Activated CD8-positive, alpha-beta memory T cell treated with anti-CD3 and anti-CD28 coated beads for 48 hours (primary cell): ENCODE results near the gene MARK4.
"Not testable (repeated sequence)": the region's sequence is repeated elsewhere in the genome, so short reads cannot be mapped to it uniquely, and the experiment has no call there.

Experiments
- DNase-seq, 3 experiments: peaks; one replicate each; pipeline ENCODE4 v3.0.0-alpha.2; 2020; ENCODE audit warnings: low read depth in 2 of 3, low spot score in 2 of 3

The MARK4 gene

DNA sequence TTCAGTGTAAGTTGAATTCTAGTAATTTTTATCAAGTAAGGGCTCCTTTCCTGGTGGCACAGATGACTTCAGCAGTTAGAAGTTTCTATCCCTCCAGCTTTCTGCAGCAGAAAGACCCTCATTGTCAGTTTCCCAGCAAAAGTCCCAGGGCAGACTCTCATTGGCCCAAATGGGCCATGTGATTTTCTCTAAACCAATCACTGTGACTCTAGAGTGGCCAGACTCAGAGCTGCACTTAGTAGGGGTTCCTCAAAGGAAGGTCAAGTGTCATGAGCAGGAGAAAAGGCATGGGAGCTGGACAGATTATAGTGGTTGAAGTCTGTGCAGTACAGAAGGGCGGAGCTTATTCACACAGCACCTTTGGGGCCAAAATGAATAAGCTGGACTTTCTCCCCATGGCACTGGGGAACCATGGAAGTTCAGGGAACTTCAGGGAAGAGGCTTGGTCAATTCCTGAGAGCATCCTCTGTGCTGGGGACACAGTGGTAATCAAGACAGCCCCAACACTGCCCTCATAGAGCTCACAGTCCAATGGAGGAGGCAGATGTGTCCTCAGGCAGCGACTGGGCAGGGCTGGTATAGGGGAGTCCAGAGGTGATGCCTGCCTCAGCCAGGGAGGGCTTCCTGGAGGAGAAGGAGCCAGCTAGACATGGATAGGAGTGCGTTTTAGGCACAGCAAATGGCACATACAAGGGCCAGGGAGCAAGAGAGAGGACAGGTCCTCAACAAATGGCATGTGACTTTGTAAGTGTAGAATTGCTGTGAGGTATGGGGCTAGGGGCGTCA is 53.3 kb downstream of the MARK4 start:
- no peak for DNase-seq

GRCh38 chr19:45305007-45305406 is 53.9 kb downstream of the MARK4 start:
- no peak for DNase-seq

DNA sequence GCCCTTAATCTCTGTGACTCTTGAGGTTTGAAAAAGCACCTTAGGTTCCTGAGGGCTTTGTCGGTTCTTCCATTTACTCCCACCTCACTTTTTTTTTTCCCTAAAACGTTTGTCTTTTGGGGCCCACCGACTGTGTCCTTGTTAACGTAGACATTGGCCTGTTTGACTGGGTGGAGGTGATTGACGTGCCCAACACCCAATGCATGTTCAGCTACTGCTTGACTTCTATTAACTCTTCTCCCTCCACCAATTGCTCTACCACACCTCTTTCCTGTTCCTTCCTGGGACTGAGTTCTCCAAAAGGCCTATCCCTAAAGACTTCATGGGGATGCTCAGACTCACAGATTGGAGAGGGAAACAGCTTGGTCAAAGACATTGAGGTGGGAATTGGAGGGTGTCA is 54.4 kb downstream of the MARK4 start:
- no peak for DNase-seq

DNA sequence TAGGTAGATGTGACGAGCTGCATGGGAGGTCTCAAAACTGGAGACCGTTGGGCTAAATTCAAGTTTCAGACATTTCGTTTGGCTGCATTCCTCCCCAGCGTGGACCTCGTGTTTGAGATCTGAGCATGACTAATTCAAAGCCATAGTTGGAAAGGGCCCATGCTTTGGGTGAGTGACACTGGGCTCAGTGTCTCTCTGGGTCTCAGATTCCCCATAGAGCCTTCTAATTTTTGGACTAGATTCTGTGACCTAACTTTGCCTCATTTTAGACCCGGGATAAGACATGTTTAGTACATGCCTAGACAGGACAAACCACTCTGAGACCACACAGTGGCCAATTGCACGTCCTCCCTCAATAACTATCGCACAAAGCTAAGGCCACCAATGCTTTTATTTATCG is 55.0 kb downstream of the MARK4 start:
- DNase-seq, result no peak

- DNase-seq, result no peak
These were observed 55.5 kb downstream of the MARK4 start for GRCh38 chr19:45306518-45307027.

- DNase-seq, result no peak
These were observed 56.3 kb downstream of the MARK4 start for GRCh38 chr19:45307361-45307760.

- DNase-seq, result not testable (repeated sequence)
These were observed 58.3 kb downstream of the MARK4 start for GRCh38 chr19:45309322-45309721.

- DNase-seq, result no peak
These were observed 60.5 kb downstream of the MARK4 start for GRCh38 chr19:45311621-45312020.

- not testable (repeated sequence) for DNase-seq
These were observed 61.2 kb downstream of the MARK4 start for GRCh38 chr19:45312285-45312684.

- DNase-seq, result no peak
These were observed 63.7 kb downstream of the MARK4 start for GRCh38 chr19:45314708-45315245.

DNA sequence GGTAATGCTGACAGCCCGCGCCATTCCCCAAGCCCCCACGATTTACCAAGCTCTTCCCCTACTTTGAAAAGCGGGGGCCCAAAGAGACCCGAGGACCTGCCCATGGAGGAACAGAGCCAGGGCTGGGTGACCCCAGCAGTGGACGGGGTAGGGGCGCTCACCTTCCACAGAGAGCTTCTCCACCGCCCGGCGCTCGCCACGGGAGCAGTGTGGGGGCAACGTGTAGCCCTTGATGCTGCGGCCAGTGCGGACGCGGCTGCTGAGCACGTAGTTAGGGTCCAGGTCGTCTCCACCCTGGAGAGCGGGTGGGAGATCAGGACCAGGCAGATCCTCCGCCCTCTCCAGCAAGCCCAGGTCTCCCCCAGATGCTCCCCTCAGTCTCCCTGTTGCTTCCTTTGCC is 64.2 kb downstream of the MARK4 start:
- DNase-seq, result no peak

DNA sequence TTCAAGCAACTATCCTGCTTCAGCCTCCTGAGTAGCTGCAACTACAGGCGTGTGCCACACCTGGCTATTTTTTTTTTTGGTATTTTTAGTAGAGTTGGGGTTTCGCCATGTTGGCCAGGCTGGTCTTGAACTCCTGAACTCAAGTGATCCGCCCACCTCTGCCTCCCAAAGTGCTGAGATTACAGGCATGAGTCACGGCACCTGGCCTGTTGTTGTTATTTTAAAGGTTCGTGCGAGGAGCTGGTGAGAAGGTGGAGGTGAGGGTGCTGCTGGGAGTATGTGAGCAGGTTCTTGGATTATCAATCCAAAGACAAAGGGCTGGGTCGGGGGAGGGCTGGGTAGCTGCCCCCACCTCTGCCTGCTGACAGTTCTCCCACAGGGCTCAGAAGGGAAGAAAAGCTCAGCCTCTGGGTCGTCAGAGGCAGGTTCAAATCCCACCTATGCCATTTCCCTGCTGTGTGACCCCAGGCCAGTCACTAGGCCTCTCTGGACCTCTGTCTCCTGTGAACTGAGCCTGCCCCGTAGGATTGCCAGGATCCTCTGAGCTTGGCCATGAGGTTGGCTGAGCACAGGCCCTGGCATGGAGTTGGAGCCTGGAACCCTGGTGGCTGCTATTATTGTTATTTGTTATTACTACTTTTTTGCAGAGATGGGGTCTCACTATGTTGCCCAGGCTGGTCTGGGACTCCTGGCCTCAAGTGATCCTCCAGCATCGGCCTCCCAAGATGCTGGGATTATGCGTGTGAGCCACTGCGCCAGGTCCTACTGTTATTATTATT is 70.1 kb downstream of the MARK4 start:
- no peak for DNase-seq

DNA sequence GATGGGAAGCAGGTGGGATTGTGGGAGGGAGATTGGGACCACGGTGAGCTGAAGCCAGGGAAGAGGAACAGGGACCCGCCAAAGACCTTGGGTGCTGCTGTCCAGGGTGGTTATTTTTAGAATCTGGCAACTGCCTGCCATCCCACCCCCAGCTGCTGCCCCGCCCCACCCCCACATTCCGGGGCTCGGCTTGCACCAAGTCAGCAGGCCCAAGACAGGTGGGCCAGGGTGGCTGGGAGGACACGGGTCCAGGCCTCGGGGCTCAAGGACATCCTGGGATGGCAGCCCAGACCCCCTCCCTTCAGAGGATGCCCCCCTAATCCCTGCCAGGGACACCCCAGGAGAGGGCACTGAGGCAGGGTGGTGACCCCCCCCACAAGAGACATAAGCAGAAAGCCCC is 70.8 kb downstream of the MARK4 start:
- DNase-seq, result no peak

DNA sequence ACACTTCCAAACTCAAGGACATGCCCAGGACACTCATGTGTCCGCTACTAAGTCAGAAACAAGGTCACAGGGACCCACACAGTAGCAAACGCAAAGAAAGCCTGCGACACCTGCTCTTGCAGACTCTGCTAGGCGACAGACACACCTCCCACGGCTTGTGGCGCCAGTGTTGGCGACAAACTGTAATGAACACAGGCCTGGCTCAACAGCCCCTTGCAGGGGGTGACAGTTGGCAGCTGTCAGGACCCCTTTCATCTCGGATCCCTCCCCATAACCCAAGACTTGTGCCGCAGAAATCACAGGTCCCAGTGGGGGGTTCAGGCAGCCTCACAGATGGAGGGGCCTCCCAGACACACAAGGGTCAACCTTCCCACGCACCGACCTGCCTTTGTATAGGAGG is 71.2 kb downstream of the MARK4 start:
- no peak for DNase-seq

DNA sequence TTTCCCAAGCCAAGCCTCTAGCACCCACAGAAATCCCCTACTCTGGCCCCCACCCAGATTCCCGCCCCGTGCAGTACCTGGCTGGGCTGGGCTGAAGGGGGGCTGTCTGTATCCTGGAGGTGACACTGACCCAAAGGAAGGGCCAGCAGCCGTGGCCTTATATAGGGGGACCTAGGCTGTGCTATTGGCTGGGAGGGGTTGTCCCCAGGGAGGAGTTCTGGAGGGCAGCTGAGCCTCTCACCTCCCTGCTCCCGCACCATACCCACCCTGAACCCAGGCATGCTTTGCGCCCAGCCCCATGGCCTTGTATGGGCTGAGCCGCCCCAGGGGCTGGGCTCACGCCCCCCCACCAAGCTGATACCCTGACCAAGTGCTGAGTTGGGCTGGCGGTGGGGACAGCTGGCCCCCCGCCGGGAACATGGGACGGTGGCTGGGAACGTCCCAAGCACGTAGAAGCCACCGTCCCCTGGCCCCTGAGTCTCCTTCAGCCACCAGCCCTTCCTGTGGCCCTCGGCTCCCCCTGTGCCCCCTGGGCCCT is 71.7 kb downstream of the MARK4 start, which contains the start of gene CKM:
Gene CKM (minus strand): TSS at position 132 of the 538 bp plus-strand sequence. CDS start 3,162 bp downstream, outside the sequence.
- no peak for DNase-seq

GRCh38 chr19:45323671-45324081 is 72.6 kb downstream of the MARK4 start:
- DNase-seq, result no peak

DNA sequence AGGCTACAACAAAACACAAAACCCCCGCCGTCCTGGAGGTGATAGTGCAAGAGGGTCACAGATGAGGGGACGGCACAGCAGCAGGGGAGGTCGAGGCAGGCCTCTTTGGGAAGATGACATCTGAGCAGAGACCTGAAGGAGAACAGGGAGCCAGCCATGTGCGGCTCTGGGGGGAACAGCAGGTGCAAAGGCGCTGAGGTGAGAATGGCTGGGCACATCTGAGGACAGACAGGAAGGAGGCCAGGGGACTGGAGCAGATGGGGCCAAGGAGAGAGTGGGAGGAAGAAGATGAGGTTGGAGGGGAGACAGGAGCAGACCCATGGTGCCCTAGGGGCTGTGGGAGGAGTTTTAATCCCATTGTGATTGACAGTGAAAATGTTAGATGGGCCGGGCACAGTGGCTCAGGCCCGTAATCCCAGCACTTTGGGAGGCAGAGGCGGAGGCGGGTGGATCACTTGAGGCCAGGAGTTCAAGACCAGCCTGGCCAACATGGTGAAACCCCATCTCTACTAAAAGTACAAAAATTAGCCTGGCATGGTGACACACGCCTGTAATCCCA is 73.4 kb downstream of the MARK4 start:
- no peak for DNase-seq

- no peak for DNase-seq
These were observed 76.5 kb downstream of the MARK4 start for GRCh38 chr19:45327404-45328143.

GRCh38 chr19:45331411-45331810 is 80.3 kb downstream of the MARK4 start:
- DNase-seq, result no peak

- DNase-seq, result no peak
These were observed 82.7 kb downstream of the MARK4 start for GRCh38 chr19:45333609-45334303.
